Fibroblast of peridontal ligament (primary cell): Measurements from ENCODE around the gene DYNC2H1.

Experiments used
- DNase-seq: peaks from one replicate; pipeline ENCODE4 v3.0.0-alpha.2; 2010; ENCODE audit errors: extremely low read depth

The DYNC2H1 gene

GRCh38 chr11:103274025-103274424, 164.8 kb downstream of the DYNC2H1 start:
- DNase-seq, result no peak

GRCh38 chr11:103279821-103280220, 170.6 kb downstream of the DYNC2H1 start:
- no peak for DNase-seq

GRCh38 chr11:103281301-103281700, 172.1 kb downstream of the DYNC2H1 start:
- peak; percentile 24 for DNase-seq

- no peak for DNase-seq
These were observed 175.0 kb downstream of the DYNC2H1 start for GRCh38 chr11:103284260-103284659.

GRCh38 chr11:103294516-103294915, 185.3 kb downstream of the DYNC2H1 start:
- DNase-seq, result no peak

GRCh38 chr11:103295704-103296103, 186.5 kb downstream of the DYNC2H1 start:
- DNase-seq, result no peak

GRCh38 chr11:103297900-103298299, 188.7 kb downstream of the DYNC2H1 start:
- no peak for DNase-seq

GRCh38 chr11:103315248-103315647, 206.0 kb downstream of the DYNC2H1 start:
- DNase-seq, result no peak

GRCh38 chr11:103317118-103317517, 207.9 kb downstream of the DYNC2H1 start:
- DNase-seq, result no peak

GRCh38 chr11:103322821-103323220, 213.6 kb downstream of the DYNC2H1 start:
- no peak for DNase-seq

GRCh38 chr11:103325686-103326069, 216.5 kb downstream of the DYNC2H1 start:
- peak; percentile 9 for DNase-seq

GRCh38 chr11:103326070-103326794, 217.0 kb downstream of the DYNC2H1 start:
- DNase-seq, result peak; percentile 88

- DNase-seq, result no peak
These were observed 218.5 kb downstream of the DYNC2H1 start for GRCh38 chr11:103327721-103328120.

GRCh38 chr11:103332409-103332808, 223.2 kb downstream of the DYNC2H1 start:
- no peak for DNase-seq

GRCh38 chr11:103338621-103339484, 229.6 kb downstream of the DYNC2H1 start:
- peak; percentile 56 for DNase-seq

GRCh38 chr11:103339485-103339857, 230.2 kb downstream of the DYNC2H1 start:
- DNase-seq, result no peak

- DNase-seq, result peak; percentile 24
These were observed 231.7 kb downstream of the DYNC2H1 start for GRCh38 chr11:103340956-103341355.

- peak; percentile 61 for DNase-seq
These were observed 235.7 kb downstream of the DYNC2H1 start for GRCh38 chr11:103344886-103345285.

- no peak for DNase-seq
These were observed 240.4 kb downstream of the DYNC2H1 start for GRCh38 chr11:103349595-103349994.

- peak; percentile 56 for DNase-seq
These were observed 245.4 kb downstream of the DYNC2H1 start for GRCh38 chr11:103354656-103355055.

GRCh38 chr11:103358251-103358650, 249.0 kb downstream of the DYNC2H1 start:
- DNase-seq, result peak; percentile 66

- no peak for DNase-seq
These were observed 250.0 kb downstream of the DYNC2H1 start for GRCh38 chr11:103359216-103359615.

- peak; percentile 24 for DNase-seq
These were observed 255.5 kb downstream of the DYNC2H1 start for GRCh38 chr11:103364687-103365086.
